Retinal pigment epithelial cell (primary cell): Measurements from ENCODE around the gene RASL11B.

Experiments
- DNase-seq: peaks from one replicate; pipeline ENCODE4 v3.0.0-alpha.2; 2010; ENCODE audit warnings: low read depth
- H3K4me3 ChIP-seq: 2 replicates; pipeline ENCODE4 v1.5.1; 2011; ENCODE audit warnings: mild to moderate bottlenecking, low read length, control low read depth, moderate library complexity
- TF ChIP-seq, protein P1 (sequence below): conservative IDR thresholded peaks from 2 replicates; pipeline ENCODE4 v1.5.1; 2011; ENCODE audit warnings: low read depth, low read length, control low read depth, inconsistent platforms

Gene RASL11B

DNA sequence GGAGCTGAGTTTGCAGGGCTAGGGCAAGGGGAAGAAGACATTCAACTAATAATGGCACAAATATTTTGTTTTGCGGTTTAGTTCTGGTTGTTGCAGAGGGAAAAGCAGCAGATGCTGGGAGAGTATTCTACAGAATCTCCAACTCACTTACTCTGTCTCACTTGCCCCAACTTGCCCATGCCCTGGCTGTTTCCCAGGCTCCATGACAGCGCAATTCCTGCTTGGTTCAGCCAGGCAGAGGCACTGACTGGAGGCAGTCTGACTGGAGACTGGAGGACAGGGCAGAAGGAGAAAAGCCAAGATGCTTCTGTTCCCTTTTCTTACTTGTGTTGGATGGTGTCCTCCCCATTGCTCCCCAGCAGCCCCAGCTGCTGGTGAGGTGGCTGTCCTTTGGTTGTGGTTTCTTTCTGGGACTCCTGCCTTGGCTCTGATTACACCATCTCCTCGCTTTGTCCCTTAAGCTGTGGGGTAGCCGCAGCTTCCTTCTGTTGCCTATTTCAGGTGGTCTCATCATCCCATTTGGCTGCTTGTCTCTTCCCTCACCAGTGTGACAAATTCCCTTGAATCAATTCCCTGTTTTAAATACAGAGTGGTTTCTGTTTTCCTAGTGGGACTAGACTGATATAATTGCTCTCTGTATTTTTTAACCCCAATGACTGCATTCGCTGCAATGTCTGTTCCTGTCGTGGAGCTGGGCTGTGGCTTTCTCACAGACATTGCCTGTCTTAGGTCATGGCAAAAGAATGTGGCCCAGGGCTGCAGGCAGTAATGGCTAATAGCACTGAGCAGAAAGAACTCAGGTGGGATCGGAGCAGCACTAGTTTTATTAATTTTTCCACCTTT, 24.2 kb upstream of the RASL11B start:
- DNase-seq, result peak; percentile 65
- TF ChIP-seq, protein P1, sequence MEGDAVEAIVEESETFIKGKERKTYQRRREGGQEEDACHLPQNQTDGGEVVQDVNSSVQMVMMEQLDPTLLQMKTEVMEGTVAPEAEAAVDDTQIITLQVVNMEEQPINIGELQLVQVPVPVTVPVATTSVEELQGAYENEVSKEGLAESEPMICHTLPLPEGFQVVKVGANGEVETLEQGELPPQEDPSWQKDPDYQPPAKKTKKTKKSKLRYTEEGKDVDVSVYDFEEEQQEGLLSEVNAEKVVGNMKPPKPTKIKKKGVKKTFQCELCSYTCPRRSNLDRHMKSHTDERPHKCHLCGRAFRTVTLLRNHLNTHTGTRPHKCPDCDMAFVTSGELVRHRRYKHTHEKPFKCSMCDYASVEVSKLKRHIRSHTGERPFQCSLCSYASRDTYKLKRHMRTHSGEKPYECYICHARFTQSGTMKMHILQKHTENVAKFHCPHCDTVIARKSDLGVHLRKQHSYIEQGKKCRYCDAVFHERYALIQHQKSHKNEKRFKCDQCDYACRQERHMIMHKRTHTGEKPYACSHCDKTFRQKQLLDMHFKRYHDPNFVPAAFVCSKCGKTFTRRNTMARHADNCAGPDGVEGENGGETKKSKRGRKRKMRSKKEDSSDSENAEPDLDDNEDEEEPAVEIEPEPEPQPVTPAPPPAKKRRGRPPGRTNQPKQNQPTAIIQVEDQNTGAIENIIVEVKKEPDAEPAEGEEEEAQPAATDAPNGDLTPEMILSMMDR, result no peak
- H3K4me3 ChIP-seq, result no peak overlapping the region

GRCh38 chr4:52838729-52839586, 23.2 kb upstream of the RASL11B start:
- peak; percentile 62 for DNase-seq
- TF ChIP-seq, protein P1, result no peak
- H3K4me3 ChIP-seq, result no peak overlapping the region

DNA sequence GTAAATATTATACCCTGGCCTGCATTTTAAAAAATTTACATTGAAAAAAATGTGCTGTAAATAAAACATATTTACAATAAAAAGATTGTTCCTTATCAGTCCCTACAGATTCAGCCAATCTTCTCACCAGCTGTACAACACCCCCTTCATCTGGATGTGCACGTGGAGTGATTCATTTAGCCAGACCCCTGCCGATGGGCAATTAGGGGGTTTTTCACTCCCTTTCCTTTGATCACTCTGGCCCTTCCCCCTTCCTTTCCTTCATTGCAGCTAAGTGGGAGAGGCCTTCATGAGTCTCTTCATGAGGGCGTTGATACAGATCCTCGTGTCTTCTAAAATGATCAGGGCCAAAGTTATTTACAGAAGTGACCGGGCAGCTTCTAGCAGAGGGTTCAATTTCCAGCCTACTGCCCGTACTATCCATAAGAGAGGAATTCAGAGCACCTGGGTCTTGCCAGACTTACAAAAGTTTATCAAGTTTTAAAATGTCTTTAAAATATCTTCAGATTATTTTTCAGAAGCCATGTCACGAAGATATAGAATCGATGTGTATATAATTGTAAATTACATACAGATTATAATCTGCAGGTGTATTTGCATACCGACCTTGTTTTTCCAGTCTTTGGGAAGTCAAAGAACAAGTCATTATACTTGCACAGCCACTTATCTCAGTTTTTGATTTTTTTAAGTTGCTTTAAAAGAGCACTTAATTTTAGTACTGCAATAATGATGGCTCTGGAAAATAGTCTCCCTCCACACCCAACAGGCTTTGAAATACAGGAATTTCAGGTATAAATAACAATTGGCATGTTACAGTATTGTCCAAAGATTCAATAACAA, 21.4 kb upstream of the RASL11B start:
- no peak for DNase-seq
- TF ChIP-seq, protein P1, result no peak
- H3K4me3 ChIP-seq, result no peak overlapping the region

- TF ChIP-seq, protein P1, result no peak
- H3K4me3 ChIP-seq, result no peak overlapping the region
- DNase-seq, result peak; percentile 66
Measured at GRCh38 chr4:52841682-52842456, 20.2 kb upstream of the RASL11B start.

DNA sequence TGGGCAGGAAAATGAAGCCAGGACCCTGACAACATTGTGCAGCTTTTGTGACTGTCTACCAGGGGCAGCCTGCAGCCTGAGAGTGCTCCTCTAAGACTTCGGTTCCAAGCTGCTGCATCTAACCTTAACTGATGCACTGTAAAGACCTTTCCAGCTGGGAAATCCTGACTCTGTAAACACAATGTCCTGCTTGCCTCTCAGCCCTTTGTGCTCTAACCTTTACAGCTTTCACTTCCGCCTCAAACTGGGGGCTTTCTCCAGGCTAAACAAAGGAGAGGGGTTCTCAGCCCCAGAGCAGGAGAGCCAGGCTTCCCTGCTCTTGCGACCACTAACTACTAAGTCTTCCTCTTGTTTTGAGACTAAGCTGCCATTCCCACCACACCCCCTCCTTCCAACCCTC, 19.3 kb upstream of the RASL11B start:
- TF ChIP-seq, protein P1, result no peak
- H3K4me3 ChIP-seq, result no peak overlapping the region

DNA sequence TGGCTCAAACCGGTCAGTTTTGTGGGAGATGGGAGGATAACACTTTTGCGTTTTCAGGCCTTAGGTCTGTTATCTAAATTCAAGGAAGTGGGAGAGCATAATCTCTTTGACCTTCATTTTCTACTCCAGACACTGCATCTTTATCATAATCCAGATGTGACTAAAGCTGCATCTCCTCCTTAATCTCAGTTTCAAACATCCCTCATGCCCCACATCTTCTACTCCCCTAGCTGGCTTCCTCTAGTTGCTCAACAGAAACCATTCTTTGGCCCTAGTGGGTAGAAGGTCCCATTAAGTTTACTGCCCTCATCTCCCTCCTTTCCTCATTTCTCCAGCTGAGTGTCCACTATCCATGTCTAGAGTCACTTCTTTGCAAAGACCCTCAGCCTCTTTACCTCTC, 18.8 kb upstream of the RASL11B start:
- H3K4me3 ChIP-seq, result no peak overlapping the region
- DNase-seq, result no peak
- TF ChIP-seq, protein P1, result no peak

More for the DNA sequence above, 19.3 kb upstream of the RASL11B start:
- DNase-seq, result no peak
